HG02678 (cell line): ENCODE data around the gene CTDP1.

Experiments used
- ATAC-seq: cut with Tn5 transposase; IDR thresholded peaks from one replicate; pipeline ENCODE4 v1.9.1; 2021; ENCODE audit warnings: mild to moderate bottlenecking, moderate library complexity; ENCODE audit not compliant: unreplicated experiment

Gene CTDP1

DNA sequence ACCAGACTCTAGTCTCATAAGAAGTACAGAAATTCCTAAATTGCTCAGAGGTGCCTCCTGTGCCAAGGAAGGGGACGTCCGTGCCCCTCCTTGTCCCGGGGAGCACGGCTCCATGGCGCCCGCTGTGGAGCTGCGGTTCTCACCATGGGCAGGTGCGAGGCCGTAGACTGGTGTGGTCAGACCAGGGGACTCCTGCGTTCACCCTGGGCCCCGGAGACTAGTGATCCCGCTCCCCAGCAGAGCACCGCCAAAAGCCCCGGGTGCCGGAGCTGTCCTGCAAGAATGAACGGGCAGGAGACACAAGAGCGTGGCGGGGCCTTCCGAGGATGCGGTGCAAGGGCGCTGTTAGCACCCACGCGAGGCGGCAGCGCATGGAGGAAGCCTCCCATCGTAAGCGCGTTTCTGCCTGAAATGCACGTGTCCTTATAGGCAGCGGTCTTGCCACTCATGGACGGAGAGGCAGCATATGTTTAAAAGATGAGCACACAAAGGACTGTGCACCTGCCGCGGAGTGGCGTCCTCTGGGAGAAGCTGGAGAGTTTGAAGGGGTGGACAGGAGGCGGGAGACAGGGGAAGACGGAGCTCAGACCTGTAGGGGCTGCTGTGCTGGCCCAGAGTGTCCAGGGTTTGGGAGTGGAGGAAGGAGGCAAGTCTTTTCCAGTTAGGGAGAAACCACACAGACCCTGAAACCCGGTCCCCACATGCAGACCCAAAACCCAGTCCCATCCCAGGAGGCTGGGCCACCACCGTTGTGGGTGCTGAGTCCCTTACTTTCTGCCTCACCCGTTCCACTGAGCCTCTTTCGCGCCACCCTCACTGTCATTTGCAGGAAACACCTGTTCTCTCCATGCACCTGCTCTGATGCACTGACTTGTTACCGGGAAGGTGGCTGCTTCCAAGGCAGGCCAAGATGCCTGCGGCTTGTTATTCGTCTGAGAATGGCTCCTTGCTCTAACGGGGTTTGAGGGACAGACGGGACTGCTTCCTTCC, 110.6 kb downstream of the CTDP1 start:
- ATAC-seq, result no peak

- ATAC-seq, result no peak
Measured at GRCh38 chr18:79790996-79791972, 111.7 kb downstream of the CTDP1 start.

DNA sequence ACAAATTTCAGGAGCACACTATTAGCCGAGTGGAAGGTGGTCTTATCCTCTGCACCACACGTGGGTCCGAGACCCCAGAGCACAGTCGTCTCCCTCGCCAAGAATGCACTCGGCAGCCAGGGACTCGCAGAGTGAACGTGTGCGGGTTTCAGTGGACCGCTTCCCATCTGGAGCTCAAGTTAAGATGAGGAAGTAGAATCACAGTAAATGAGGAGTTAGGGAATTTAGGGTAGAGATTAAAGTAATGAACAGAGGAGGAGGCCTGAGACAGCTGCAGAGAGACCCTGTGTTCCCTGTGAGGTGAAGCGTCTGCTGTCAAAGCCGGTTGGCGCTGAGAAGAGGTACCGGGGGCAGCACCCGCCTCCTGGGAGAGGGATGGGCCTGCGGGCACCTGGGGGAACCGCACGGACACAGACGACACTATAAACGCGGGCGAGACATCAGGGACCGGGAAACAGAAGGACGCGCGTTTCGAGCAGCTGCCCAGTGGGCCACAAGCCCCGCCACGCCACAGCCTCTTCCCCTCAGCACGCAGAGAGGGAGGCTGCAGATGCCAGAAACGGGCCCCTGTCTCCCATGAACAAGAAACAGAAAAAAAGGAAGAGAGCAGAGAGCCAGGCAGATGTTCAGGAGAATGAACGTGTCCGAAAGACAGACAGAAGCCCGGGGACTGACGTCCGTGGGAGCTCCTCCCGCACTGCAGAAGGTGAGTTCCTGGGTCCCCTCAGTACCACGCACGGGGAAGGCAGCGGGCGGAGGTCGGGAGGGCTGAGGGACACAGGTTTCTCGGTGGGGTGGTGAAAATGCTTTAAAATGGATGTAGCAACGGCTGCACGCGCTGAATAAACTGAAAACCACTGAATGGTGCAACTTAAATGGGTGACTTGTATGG, 112.7 kb downstream of the CTDP1 start:
- no peak for ATAC-seq

GRCh38 chr18:79792988-79793355, 113.4 kb downstream of the CTDP1 start:
- no peak for ATAC-seq

DNA sequence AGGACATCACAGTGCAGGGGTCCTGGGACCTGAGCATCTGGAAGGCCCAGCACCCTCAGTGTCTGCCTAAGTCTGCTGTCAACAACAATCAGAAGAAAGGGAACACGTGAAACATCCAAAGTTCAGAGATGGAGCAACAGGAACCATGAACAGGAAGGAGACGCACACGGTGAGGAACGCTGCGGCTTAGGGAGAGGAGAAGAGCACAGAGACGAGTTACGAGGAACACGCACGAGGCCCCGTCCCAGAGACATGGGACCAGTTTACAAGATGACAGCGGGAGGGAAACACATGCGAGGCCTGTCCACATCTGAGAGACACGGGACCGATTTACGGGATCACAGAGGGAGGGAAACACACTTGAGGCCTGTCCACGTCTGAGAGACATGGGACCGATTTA, 115.2 kb downstream of the CTDP1 start:
- no peak for ATAC-seq

DNA sequence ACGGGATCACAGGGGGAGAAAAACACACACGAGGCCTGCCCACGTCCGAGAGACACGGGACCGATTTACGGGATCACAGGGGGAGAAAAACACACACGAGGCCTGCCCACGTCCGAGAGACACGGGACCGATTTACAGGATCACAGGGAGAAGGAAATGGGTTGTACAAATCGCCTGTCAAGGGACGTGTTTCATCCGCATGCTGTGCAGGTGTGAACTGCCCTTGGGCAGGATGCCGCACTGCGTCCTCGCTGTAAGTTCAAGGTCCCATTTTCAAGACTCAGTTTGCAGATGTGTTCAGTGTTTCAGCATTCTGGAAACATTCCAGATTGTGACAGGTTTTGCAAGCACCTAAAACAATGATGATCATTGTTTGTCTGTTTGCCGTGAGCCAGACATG, 115.8 kb downstream of the CTDP1 start:
- ATAC-seq, result no peak

DNA sequence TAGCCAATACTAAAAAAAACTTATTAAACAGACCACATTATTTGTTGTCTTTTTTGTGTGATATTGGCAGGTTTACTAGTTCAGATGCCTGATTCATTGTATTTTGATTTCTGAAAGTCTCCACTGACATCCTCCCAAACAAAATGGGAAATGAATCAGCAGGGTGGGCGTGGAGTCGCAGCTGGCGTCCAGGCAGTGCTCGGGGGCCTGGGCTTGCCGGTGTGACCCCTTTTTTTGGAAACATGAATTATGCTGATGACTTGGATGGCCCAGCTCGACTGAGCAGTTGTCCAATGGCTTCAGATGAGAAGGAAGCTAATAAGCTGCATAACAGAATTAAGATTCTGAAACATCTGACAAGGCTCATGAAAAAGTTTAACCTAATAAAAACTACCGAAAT, 116.4 kb downstream of the CTDP1 start:
- ATAC-seq, result no peak

DNA sequence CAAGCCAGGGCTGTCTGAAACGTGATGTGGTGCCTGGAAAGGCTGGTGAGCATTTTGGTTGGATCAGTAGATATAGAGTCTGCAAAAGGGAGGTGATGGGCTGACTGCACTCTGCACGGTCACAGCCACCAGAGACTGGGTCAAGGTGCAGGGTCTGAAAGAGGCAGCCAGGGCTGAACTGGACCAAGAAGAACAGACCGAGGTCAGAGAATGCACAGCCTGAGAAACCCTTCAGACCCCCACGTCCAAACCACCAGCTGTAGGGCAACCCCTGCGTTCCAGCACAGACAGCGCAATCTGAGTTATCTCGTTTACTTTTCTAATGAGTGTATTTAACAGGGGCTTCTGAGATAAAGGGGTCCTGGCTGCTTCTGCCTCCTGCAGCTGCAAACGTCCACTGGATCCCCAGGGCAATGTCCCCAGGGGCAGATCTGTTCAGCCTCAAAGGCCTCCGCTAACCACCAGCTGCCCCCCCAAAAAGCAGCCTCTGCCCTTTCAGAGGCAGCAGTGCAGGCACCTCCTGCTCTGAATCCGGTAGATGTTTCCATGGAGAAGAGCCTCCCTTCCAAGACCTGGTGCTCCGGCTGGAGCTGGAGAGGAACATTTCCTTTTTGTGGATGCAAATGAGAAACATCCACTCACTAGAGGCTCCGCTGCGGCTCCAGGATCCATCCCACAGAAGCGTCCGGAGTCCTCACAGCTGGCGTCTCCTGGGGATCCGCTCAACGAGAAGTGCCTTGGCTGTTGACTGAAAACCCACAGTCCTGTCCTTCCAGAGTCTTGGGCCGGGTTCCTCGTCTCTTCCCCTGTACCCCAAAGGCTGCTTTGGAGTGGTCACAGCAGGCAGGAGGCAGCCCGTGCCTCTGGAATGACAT, 117.2 kb downstream of the CTDP1 start:
- no peak for ATAC-seq

DNA sequence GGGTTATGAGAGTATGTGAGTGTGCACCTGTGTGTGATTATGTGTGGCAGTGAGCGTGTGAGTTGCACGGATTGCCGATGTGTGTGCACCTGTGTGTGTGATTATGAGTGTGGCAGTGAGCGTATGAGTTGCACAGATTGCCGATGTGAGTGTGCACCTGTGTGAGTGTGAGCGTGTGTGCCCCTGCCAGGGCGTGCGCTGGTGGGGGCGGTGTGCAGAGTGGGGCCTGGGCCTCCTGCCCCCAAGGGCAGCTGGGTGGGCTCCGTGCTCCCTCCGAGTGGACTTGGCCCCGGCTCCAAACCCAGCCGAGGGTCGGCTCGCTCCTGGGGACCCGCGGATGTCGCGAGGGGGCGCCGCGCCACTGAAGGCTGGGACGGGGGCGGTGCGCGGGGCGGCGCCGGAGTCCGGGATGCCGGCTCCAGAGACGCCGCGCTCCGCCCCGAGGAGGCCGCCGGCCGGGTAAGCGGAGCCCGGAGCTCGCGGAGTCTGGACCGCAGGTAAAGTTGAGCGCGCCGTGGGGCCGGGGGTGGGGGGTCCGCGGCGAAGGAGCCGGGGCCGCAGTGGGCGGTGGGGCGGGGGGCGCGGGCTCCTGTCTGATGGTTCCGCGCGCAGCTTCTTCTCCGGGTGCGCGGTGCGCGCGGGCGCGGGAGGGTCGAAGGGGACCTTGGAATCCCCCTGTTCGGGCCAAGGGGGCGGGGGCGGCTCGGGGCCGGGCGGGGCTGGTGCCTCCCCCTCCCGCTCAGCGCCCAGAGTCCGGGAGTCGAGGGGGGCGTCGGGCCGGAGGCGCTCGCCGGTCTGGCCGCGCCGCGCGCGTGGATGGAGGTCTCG, 118.1 kb downstream of the CTDP1 start, which contains the start of gene KCNG2:
TSS of gene KCNG2 (plus strand) at position 421 of the 828 bp plus-strand sequence. CDS start 65,730 bp downstream, outside the sequence.
- ATAC-seq, result no peak

DNA sequence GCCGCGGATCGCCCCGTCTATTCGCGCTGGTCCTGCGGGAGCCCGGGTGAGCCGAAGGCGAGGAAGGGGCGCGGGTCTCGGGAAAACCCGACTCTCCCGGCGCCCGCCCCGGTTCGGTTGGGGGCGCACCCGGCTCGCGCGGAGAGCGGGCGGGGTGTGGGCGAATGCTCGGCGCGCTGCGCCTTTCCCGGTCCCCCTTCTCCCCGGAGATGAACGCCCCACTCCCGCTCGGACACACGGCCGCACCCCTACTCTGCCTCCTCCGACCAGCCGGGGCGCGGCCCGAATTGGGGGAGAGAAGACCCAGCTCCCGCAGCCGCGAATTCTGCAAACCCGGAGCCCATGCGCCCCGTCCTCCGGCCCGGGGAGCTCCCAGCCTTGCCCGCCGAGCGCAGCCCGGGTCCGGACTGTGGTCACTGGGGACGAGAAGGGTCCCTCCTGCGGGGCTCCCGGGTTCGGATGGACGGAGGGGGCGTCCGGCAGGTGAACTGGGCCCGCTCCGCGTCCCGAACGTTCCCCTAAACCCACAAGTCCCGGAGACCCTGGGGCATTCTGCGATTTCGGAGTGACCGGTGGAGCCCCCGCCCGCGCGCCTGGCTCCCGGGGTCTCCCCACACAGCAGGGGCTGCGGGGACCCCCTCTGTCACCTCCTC, 118.9 kb downstream of the CTDP1 start:
- ATAC-seq, result no peak

DNA sequence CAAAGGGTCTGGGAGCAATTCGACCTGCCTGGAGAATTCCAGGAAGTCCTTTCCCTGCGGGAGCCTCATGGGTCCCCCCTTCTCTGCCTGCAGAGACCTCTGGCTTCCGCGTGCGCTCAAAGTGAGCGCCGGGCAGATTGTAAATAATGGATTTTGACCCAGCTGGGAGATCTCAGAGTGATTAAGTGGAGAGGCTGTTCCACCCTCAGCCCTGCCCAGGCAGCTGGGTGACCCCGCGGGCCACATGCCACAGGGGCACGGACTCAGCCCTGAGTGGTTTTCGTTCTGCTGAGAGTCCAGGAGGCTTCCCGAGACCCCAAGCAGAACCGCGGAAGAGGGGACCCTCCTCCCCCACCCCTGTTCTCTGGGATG, 119.4 kb downstream of the CTDP1 start:
- ATAC-seq, result no peak

DNA sequence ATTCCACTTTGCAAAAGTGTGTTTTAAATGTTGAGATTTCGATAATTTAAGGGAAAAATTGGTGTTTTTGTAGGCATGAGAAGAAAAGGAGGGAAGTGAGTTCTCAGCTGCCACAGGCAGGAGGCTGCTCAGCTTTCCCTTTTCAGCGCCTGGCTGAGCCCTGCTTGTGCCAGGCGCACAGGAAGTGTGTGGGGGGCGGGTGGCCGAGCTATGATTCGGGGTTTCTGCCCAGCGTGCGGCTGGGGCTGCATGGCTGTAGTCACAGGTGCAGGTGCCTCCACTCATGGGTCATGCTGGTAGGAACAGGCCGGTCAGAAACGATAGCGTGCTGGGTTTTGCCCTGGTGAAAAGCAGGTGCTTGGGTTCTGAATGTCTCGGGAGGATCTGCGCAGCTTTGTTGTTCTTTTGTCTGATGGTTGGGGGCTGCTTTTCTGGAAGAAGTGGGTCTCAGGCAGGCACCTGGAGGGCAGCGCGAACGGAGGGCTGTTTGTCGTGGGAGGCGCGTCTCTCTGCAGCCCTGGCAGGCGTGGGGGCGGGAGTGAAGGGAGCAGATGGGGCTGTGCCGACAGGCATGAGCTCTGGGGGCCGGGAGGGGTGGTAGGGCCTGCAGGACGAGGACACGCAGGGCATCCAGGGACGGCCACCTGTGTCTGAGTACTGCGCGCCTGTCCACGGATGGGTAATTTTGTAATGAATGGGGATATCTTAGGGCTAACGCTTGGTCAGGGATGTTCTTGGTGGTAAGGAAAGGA, 120.2 kb downstream of the CTDP1 start:
- ATAC-seq, result no peak

DNA sequence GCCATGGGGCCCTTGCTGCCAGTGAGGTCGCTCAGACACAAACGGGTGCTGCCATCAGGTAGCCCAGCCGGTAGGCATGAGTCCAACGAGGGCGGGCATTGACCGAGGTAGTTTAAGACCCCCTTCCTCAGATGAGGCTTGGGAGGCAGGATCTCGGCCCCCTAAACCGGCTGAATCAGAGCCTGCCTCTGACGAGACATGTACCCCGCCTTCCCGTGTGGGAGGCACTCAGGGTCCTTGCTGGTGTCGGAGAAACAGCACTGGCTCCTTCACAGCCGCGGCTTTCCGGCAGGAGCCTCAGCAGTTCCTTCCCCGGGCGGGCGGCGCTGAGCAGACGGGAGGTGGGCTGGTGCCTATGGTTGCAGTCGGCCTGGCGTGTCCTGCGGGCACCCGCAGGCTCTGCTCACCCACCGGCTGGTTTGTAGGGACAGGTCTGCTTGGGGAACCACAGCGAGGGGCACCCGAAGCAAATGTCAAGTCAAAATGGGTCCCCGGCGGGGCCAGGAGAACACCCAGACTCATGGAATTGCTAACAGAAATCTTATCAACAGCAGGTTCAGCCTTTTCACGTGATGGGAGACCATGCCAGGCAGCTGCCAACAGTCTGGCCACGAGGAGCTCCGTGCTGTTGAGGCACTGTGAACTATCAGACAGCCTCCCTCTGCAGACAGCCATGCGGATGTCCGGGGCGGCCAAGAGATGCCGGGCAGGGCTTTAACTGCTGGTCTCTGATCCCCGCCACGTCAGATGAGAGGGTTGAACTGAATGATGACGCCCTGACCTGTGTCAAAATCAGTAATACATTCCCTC, 121.0 kb downstream of the CTDP1 start:
- ATAC-seq, result no peak

DNA sequence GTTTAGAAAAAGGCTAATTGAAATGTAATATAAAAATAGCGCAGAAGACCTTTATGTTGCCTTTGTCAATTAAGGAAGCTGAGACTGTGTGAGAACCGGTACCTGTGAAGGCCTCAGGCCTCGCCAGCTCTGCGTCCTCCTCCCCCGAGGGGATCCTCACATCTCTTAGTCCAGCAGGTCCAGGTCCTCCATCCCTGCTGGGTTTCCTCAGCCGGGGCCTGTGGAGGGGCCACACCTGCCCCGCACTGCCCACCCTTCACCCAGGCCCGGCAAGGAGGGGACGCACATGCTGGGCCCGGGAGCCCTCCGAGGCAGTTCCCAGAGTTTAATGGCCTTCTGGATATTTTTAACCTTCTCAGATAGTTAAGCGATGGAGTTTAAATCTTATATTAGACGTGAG, 121.6 kb downstream of the CTDP1 start:
- ATAC-seq, result no peak

- no peak for ATAC-seq
Measured at GRCh38 chr18:79801641-79802040, 122.0 kb downstream of the CTDP1 start.

GRCh38 chr18:79802298-79802697, 122.7 kb downstream of the CTDP1 start:
- no peak for ATAC-seq

GRCh38 chr18:79803611-79804051, 124.0 kb downstream of the CTDP1 start:
- no peak for ATAC-seq
